HG03196 (cell line): Measurements from ENCODE around the gene NECTIN1.

Experiments
- ATAC-seq: cut with Tn5 transposase; IDR thresholded peaks from one replicate; pipeline ENCODE4 v1.9.1; 2021; ENCODE audit not compliant: unreplicated experiment

Gene NECTIN1, protein sequence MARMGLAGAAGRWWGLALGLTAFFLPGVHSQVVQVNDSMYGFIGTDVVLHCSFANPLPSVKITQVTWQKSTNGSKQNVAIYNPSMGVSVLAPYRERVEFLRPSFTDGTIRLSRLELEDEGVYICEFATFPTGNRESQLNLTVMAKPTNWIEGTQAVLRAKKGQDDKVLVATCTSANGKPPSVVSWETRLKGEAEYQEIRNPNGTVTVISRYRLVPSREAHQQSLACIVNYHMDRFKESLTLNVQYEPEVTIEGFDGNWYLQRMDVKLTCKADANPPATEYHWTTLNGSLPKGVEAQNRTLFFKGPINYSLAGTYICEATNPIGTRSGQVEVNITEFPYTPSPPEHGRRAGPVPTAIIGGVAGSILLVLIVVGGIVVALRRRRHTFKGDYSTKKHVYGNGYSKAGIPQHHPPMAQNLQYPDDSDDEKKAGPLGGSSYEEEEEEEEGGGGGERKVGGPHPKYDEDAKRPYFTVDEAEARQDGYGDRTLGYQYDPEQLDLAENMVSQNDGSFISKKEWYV

DNA sequence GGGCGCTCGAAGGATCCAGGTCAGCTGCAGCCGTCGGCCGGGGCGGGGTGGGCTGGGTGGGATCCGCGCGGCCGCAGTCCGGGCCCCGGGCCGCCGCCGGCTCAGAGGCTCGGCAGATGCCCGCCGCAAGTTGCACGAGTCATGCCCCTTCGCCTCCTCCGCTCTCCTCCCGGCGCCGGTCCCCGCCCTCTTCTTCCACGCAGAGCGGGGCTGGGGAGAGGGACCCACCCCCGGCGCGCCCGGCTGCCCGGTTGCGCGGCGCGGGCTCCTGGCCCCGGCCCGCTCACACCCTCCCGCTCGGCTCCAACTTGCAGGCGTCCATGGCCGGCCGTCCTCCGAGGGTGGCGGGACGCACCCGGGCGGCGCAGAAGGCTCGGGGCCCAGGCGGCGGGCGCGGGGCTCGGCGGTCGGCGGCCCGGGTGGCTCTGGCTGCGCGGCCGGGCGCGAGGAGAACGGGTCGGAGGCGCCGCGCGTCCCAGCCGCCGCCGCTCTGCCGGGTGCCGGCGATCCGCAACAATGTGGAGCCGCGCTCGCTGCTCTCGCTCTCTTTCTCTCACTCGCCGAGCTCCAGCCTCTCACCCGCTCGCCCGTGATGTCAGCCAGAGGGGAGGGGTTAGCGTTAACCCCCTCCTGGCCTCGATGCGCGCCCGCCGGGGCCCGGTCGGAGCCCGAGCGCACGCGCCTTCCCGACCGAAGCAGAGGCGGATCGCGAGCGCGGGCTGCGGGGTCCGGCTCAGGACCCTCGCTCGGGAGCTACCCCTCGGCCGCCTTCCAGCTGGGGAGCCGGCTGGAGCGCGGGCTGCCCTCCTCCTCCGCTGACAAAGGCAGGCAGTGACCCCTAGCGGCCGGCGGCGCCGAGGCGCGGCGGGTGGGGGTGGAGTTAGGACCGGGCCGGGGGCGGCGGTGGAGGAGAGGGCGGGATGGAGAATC lies at the start of gene NECTIN1:
Gene NECTIN1, minus strand, starts transcription at position 550 of the 930 bp plus-strand sequence. CDS start 647 bp downstream, outside the sequence.
- ATAC-seq, result peak; percentile 78

GRCh38 chr11:119778391-119779194 lies 49.6 kb upstream of the NECTIN1 start:
- ATAC-seq, result no peak

DNA sequence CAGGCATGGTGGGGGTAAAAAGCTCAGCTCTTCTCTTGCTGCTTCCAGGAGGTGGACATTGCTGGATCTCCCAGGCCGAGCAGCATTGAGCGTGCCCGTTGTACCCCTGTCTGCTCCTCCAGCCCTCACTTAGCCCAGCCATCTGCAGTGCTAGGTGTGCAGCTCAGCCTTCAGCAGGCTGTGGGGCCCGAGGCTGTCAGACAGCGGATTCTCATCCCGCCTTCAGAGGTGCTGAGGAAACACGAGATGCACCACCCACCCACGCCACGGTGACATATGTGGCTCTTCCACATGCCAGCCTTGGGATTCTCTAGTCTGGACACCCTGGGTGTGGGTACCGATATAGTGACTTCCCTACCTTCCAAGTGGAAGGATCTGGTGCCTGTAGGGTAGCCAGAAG lies 48.9 kb upstream of the NECTIN1 start:
- ATAC-seq, result no peak

- ATAC-seq, result no peak
Measured at GRCh38 chr11:119776651-119777050, 47.7 kb upstream of the NECTIN1 start.

DNA sequence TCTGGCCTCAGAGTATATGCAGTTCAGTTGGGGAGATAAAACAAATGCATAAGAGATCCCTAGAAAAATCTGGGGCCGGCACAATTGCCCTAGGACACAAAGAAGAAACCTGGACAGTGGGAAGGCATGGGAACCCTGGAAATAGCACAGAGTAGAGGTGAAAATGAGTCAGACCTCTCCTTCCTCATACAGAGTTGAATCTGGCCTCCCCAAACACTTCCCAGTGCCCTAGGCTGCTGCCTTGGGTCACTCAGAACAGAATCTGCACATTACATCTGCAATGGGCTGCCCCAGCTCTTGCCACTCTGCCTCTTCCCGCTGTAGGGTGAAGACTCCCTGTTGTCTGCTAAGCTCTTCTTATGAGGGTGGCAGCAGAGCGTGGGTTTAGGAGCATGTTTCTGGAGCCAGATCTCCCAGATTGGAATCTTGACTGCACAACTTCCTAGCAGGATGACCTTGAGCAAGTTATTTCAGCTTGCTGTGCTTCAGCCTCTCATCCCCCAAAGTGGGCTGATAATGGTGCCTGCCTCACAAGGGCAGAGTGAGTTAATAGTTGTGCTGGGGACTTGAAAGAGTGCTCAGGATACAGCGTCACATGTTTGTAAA lies 47.1 kb upstream of the NECTIN1 start:
- no peak for ATAC-seq

GRCh38 chr11:119774172-119774763 lies 45.3 kb upstream of the NECTIN1 start:
- no peak for ATAC-seq

GRCh38 chr11:119772641-119773415 lies 43.8 kb upstream of the NECTIN1 start:
- no peak for ATAC-seq

DNA sequence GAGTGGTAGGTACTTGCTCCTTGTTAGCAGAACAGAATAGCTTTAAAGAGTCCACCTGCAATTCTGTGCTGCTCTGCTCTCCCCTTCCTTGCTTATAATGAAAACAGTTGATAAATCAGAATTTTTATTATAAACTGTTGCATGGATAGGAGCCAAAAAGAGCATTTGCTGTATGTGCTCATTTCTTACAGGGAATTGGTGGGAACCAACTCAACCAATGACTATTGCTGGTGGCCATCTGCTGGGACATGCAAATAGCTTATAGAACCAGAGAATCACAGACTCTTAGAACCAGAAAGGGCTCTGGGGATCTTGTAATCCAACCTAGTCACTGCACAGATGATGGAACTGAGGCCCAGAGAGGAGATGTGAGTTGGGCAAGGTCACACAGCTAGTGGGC lies 43.1 kb upstream of the NECTIN1 start:
- ATAC-seq, result no peak

DNA sequence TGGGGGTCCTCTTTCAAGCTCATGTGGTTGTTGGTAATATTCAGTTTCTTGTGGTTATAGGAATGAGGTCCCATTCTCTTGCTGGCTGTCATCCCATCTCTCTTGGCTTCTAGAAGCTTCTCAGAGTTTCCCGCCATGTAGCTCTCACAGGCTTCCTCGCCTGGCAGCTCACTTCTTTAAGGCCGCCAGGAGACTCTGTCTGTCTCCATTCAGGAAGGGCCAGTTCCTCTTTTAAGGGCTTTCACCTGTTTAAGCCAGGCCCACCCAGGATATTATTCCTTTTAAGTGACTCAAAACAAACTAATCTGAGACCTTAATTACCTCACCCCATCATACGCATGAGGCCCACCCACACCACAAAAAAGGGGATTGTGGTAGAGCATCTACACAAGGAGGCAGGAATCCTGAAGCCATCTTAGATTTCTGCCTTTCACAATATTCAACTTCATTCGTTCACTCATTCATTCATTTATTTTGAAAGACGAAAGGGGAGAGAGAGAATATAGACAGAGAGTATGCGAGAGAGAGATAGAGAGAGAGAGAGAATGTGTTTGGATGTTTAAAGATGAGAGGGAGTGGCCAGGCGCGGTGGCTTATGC lies 42.3 kb upstream of the NECTIN1 start:
- no peak for ATAC-seq

DNA sequence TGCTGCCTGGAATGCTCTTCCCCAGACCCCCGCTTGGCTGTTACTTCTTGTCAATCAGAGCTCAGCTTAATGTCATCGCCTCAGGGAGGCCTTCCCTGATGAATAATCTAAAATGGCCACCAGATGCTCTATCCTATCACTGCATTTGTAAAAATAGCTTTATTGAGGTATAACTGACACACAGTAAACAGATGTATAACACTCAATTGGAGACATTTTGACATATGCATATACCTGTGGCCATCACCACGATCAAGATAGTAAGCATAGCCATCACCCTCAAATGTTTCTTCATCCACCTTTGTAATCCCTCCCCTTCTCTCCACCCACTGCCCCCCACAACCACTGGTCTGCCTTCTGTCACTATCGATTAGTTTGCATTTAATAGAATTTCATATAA lies 36.6 kb upstream of the NECTIN1 start:
- no peak for ATAC-seq

DNA sequence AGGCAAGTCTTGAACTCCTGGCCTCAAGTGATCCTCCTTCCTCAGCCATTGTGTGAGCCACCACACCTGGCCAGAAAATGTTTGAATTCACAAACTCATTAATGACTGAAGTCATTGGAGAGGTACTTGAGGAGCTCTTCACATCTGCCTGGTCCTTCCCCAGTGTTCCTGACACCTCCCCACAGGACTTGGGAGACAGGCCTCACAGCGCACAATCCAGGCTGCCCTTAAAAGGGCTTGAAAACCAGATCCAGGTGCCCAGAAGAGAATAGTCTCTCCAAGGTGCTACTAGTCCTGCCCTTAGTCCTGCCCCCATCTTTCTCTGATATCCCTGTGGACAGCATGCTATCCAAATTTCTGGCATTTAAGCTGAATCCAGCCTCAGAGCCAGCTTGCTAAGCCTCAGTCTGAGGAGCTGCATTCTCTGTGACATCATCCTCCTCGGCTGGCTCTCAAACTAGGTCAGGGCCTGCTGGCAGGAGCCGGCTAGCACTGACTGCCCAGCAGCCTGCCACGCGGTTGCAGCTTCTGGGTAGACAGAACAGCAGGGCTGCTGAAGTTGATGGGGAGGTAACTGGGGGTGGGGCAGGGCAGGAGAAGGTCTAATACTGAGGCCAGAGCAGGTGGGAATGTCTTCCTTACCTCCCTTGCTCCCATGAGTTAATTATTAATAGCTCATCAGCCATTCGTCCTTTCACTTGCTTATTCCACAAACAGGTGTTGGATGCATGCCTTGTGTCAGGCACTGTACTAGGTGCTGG lies 35.3 kb upstream of the NECTIN1 start:
- no peak for ATAC-seq

GRCh38 chr11:119763071-119763728 lies 34.2 kb upstream of the NECTIN1 start:
- no peak for ATAC-seq

- ATAC-seq, result no peak
Measured at GRCh38 chr11:119759747-119760412, 30.9 kb upstream of the NECTIN1 start.

GRCh38 chr11:119759324-119759723 lies 30.3 kb upstream of the NECTIN1 start:
- ATAC-seq, result no peak

GRCh38 chr11:119758291-119758690 lies 29.3 kb upstream of the NECTIN1 start:
- no peak for ATAC-seq

- no peak for ATAC-seq
Measured at GRCh38 chr11:119757378-119757777, 28.4 kb upstream of the NECTIN1 start.
